HG03039 (cell line): ENCODE data around the gene LPCAT1.
"Not testable (repeated sequence)": the region's sequence is repeated elsewhere in the genome, so short reads cannot be mapped to it uniquely, and the experiment has no call there.

ENCODE experiments used
- ATAC-seq: cut with Tn5 transposase; IDR thresholded peaks from one replicate; pipeline ENCODE4 v1.9.1; 2021; ENCODE audit warnings: mild to moderate bottlenecking, moderate library complexity; ENCODE audit not compliant: unreplicated experiment

Gene LPCAT1

DNA sequence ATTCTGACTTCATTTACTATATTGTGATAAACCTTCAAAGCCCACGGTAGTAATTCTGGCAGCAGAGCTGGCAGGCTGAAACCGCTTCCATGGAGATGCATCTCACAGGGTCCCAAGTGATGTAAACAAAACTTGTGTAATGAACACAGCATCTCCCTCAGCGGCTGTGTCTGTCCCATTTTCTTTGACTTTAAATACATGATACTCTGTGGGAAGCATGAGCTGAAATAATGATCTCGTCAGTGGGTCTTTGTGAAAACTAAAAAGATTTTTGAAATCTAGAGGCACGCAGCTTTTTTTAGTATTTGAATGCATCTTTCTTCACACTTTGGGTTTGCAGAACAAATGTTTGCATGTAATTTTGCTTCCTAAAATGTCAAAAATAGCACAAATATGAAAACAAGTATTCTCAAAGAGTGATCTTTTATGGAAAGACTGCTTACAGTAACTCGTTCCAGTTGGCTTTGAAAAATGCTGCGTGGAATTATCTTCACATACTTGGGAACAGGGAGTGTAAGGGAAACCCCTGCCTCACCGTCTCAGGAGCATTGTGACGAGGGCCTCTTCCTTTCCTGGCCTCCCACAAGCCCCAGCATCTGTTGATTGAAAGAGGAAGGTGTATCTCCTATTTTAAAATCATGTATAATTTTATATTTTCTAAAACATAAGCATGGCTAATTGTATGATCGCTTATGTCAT is 18.1 kb upstream of the LPCAT1 start:
- no peak for ATAC-seq

DNA sequence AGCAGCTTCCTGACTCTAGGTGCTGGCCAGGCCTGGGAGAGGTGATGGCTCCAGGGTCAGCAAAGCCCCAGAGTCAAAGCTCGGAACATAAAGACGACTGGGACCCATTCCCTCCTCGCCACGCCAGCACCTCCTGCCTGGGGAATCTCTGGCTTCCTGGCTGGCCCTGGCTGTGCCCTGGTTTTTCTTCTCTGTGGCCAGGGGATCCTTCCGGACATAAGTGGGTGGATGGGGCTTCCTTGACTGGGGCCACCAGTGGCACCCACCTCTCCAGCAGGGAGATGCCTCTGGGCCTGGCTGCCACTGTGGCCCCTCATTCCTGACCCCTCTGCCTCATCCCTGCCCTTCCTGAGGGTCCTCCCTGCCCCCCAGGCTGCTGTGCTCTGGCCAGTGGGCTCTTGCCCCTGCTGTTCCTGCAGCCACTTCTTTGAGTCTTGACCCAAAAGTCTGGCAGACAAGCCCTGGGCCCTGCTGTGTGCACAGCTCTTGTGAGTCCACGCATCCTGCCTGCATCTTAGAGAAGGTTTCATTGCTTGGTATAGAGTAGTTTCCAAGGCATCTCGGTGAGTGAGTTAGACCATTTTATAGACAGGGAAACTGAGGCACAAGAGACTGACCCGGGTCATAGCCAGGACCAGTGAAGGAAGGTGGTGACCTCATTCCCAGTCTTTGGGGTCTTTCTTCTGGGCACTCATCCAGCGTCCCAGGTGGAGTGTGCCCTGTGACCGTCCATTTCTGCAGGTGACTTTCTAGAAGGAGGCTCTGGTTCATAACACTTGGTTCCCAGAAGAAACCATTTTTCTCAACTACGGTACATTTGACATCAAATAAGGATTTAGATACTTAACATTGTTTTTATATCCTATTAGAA is 17.3 kb upstream of the LPCAT1 start:
- no peak for ATAC-seq

DNA sequence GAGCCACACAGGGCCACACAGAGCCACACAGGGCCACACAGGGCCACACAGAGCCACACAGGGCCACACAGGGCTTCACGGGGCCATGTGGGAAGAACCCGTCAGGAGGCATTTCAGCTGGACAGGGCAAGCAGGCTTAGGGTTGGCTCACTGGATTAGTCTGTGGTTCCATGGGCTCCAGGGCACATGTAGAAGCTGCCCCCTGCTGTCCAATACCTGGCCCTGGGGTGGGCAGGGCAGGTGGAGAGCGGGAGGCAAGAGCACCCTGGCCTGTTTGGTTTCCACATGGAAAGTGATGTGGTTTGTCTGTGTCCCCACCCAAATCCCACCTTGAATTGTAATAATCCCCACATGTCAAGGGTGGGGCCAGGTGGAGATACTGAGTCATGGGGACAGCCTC is 16.4 kb upstream of the LPCAT1 start:
- ATAC-seq = no peak

DNA sequence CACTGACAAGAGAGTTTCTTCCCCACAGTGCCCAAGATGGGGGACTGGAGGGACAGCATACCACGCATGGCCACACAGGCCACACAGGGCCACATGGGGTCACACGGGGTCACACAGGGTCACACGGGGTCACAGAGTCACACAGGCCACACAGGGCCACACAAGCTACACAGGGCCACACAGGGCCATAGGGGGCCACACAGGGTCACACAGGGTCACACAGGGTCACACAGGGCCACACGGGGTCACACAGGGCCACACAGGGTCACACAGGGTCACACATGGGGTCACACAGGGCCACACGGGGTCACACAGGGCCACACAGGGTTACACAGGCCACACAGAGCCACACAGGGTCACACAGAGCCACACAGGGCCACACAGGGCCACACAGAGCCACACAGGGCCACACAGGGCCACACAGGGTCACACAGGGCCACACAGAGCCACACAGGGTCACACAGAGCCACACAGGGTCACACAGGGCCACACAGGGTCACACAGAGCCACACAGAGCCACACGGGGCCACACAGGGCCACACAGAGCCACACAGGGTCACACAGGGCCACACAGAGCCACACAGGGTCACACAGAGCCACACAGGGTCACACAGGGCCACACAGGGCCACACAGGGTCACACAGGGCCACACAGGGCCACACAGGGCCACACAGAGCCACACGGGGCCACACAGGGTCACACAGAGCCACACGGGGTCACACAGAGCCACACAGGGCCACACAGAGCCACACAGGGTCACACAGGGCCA is 15.8 kb upstream of the LPCAT1 start:
- ATAC-seq = not testable (repeated sequence)

DNA sequence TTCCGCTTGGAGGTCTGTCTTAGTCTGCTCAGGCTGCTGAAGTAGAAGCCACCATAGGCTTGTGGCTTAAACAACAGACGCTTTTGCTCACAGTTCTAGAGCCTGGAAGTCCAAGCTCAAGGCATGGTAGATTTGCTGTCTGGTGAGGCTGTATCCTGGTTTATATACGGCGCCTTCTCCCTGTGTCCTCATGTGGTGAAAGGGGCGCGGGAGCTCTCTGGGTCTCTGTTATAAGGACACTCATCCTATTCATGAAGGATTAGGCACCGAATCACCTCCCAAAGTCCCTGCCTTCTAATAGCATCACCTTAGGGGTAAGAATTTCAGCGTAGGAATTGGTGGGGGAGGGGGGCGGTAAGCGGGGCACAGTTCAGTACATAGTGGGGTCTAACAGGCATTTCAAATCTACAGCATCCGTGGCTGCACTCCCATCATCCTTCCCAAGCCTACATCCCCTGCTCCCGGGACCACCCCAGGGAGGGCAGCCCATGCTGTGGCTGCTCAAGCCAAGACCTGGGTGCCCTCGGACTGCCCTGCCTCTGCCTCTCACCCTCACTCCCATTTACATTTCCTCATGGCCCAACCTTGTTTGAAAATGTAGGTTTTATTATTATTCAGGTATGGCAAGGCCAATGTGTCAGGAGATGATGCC is 15.1 kb upstream of the LPCAT1 start:
- no peak for ATAC-seq

DNA sequence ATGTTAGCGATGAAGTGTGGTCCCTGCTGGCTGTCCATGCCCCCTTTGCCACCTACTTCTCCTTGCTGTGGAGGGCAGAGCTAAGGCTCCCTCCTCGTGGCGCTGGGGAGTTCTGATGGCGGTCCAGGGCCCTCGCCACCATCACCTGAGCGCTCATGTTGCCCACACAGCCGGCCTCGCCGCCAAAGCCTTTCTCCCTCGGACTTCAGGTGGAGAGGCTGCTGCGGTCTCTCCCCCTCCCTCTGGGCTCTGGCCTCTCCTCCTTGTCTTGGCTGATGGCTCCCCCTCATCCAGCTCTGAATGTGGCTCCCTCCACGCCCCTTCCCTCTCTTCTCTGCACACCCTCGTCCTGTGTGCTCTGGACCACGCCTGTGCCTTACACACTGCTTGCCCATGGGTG is 14.5 kb upstream of the LPCAT1 start:
- ATAC-seq = no peak

DNA sequence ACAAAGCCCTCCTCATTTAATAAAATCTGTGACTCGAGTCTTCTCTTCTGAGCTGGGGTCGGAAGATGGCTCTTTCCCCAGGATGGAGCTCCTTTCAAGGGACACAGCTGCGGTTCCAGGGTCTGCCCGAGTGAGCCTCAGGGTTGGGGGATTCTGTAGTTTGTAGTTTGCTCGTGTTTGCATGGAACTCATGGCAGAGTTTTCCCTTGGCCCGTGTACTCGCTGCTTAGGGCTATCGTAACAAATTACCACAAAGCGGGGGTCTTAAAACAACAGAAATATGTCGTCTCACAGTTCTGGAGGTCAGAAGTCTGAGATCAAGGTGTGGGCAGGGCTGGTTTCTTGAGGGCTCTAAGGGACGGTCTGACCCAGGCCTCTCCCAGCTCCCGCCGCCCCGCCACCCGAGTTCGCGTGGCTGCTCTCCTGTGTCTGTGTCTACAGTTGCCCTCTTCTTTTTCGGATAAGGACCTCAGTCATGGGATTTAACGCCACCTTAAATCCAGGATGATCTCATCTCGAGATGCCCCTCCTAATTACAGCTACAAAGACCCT is 13.9 kb upstream of the LPCAT1 start:
- no peak for ATAC-seq

DNA sequence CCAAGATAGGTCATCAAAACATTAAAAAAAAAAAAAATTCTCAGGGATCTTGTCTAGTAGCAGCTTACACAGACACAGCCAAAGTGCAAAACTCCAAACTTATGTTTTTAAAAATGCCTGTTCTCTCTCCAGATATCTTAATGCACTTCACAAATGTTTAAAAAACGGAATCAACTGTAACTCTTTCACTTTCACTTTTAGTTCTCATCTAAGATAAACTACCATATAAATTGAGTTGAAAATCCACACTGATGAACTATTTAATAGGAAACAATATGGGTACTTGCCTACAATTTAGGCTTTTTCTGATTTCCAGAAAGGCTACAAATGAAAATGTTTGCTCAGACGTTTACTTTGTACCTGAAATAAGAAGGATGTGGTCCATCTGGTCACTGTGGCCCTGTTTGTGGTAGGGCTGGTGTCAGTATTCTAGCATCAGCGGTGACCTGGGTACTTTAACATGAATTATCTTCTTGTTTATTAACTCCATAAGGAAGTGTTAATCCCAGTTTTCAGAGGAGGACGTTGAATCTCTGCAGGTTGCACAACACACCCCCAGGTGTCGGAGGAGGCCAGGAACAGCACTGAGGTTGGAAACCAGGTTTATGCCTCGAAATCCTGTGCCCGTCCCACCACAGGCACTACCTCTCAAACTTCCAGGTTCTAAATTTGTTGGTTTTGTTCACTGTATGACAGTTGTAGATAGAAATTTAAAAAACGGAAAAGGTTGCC is 13.3 kb upstream of the LPCAT1 start:
- no peak for ATAC-seq

DNA sequence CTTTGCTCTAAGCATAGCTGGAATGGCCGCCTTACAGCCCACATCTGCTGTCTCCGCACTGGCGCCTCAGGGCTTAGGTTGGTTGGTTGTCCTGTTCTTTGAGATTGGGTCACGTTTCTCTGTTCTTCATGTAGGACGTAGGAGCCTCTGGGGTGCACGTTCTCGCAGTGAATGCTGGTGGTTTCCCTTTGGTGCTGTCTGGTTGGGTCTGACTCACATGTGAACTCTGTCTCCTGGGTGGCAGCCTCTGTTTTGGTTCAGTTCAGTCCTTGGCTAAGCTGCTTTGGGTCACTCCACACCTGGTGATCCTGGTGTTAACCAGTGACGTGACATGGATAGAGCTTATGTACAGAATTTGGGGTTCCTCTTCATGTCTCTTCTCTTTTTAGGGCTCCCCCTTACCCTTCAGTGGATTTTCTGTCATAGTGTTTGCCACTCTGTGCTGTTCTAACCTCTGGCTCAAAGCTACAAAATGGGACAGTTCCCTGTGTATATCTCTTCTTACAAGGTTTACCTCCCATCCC is 12.6 kb upstream of the LPCAT1 start:
- peak; percentile 99 for ATAC-seq

DNA sequence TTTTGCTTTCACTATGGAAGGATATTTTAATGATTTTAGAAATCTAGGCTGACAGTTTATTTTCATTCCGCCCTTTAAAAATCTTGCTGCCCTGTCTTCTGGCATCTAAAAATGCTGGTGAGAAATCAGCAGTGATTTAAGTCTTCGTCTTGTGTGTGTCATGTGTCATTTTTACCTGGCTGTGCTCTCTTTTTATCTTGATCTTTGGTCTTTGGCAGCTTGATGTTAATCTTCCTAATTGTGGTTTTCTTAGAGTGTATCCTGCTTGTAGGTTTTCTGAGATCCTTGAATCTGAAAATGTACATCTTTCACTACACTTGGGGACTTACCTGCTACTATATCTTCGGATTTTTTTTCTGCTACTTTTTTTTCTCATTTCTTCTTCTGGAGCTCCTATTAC is 11.9 kb upstream of the LPCAT1 start:
- ATAC-seq = no peak

DNA sequence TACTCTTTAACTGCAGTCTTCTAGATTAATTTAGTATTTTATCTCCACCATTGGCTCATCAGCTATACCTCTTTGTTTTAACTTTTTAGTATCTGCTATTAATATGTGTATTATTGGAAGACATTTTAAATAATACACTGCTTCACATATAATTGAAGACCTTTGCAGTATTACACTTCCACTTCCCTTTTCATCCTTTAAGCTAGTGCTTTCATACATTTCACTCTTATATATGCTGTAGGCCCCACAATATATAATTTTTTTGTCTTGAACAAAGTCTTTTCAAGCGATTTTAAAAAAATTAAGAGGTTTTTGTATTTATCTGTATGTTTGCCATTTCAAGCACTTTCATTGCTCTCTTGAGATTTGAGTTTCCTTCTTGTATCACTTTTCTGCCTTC is 8.6 kb upstream of the LPCAT1 start:
- no peak for ATAC-seq

DNA sequence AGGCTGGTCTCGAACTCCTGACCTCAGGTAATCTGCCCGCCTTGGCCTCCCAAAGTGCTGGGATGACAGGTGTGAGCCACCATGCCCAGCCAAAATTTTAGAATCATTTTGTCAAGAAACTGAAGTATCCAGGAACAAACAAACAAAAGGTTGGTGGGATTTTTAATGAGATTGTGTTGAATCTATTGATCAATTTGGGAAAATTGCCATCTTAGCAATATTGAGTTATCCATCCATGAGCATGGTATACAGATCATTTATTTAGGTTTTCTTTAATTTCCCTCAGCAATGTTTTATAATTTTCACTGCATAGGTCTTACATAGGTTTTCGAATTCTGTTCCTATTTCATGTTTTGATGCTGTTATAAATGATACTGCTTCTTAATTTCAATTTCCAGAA is 5.7 kb upstream of the LPCAT1 start:
- no peak for ATAC-seq

DNA sequence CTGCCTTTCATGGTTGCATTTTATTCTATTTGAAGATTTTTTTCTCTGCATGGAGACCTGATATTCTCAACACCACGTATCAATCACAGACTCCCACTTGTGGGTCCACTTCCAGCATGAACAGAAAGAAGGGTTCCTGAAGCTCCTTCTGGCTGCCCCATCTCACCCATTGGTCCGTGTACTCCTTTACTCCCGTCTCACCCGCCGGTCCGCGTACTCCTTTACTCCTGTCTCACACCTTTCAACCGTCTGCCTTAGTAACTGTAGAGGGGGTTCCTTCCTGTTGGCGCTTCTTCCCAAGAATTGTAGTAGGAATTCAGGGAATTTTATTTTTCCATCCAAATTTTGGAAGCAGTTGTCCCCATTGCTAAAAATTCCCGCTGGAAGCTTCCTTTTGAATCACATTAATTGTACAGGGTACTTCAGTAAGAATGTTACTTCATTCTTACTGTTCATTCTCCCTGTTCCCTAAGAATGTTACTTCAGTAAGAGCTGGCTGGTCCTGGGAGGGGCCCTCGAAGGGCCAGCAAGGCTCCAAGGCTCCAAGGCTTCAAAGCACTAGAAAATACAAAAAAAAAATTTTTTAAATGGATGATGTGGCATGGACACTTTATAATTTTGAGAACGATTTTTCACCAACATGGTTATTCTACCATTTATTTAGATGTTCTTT is 3.9 kb upstream of the LPCAT1 start:
- no peak for ATAC-seq

DNA sequence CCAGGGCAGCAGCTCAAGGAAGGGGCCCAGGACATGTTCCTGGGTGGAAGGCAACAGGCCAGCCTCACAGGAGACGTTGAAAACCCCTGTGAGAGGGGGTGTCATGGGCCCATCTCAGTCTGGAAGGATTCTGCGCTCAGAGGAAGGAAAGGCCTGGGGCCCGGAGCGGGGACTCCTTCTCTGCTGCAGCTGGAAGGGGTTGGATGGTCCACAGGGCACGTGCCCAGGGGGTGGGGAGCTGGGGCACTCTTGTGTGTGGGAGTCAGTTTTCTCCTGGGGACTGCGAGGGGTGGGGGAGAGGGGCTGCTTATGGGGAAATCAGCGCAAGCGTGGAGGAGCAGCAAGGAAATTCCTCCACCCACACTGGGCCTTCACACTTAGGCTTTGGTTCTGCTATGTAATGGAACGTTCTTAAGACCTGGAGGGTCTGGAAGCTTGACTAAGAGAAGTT is 2.9 kb upstream of the LPCAT1 start:
- ATAC-seq = no peak

DNA sequence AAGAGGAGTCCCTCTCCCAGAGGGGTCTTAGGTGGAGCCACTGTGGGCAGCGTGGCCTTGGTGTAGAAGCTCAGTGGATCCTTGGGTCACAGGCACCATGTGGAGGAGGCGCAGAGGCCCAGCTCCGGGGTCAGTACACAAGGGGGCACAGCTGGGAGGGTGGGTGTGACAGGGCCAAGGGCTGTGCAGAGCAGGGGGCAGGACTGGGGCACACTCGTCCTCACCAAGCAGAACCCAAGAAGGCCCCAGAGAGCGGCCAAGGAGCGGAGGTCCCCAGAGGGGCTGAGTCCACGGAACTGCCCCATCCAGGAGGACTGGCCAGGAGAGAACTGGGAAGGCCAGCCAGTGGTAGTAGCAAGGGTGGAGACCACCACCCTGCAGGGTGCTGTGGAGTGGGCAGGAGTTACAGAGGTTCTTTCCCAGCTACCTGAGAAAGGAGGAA is 2.5 kb upstream of the LPCAT1 start:
- ATAC-seq = no peak

DNA sequence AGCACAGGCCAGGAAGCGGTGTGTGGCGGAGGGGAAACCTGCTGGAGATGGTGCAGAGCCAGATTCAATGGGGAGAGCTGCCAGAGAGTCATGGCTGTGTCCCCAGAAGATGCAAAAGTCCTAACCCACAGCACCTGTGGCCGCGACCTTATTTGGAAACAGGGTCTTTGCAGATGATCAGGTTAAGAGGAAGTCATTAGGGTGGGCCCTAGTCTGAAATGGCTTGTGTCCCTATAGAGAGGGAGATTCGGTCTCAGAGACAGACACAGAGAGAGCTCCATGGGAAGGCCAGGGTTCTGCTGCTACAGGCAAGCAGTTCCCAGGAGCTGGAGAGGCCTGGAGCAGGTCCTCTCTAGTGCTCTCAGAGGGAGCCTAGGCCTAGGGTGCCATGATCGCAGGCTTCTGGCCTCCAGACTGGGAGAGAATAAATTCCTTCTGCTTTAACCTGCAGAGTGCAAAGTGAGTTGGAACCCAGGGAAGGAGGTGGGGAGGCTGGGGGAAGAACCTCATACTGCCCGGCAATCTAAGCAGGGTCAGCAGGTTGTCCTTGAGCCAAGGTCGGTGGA is 1.9 kb upstream of the LPCAT1 start:
- no peak for ATAC-seq

DNA sequence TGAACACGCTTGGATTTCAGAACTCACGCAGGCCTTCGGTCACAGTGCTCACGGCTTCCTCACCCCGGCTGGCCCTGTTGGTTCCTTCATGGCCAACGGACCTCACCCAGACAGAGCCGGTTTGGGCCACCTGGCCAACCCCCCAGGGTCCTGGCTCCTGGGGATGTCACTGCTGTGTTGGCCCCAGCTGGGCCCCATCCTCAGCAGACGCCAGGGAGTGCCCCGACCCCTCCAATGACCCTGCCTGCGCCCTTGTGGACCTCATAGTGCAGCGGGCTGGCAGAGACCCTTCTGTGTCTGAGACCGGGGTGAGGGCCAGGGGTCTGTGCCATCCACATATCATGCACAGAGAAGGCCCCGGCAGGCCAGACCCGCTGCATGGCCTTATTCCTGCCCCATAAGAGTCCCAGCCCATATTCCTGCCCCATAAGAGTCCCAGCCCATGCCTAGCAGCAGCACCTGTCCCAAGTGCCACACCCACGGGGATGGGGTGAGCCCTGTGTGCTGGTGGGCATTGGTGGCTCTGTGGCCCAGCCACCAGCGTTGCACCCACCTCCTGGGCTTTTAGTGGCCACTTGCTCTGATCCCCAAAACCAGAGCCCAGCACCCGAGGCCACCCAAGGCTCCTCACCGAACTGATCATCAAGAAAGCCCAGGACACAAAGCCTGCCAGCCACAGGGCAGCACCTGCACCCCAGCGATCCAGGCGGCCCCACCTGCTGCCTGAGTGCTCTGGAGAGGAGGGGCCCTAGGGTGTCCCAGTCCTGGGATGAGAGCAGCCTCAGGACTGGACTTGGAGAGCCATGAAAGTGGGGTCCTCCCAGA is 1.3 kb upstream of the LPCAT1 start:
- ATAC-seq = no peak

DNA sequence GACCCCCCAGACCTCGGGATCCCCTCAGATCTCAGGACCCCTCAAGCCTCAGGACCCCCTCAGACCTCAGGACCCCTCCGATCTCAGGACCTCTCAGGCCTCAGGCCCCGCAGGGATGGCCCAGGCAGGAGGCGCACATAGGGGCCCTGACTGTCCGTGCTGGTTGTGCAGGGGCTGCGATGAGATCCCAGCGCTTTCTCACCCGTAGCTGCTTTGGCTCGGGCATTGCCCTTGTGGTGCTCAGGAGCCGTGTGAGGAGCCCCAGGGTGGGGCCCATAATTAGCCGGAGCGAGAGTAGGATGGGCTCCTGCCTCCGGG is 680 bp upstream of the LPCAT1 start:
- ATAC-seq = no peak
